Endodermal cell (in vitro differentiated cells): ENCODE results near the gene SH2D5. TPM values are rescaled to one million over a fixed set of nuclear protein-coding genes. Genes with fewer than 3 reads are reported as not detected.

Experiments
- DNase-seq: peaks from one replicate; pipeline ENCODE4 v3.0.0-alpha.2; 2017
- H3K27ac ChIP-seq: 2 replicates; pipeline ENCODE4 v1.5.1; 2013; ENCODE audit warnings: mild to moderate bottlenecking, low read depth, low read length, moderate library complexity
- H3K27me3 ChIP-seq: 2 replicates; pipeline ENCODE4 v1.6.1; 2013; ENCODE audit warnings: mild to moderate bottlenecking, low read length, moderate library complexity; ENCODE audit not compliant: insufficient read depth, control insufficient read depth, poor library complexity, severe bottlenecking
- H3K36me3 ChIP-seq: 2 replicates; pipeline ENCODE4 v1.7.0; 2013; ENCODE audit warnings: mild to moderate bottlenecking, low read length, moderate library complexity; ENCODE audit not compliant: control insufficient read depth, insufficient read depth
- H3K4me1 ChIP-seq: one replicate; pipeline ENCODE4 v1.7.0; 2013; ENCODE audit warnings: low read length; ENCODE audit not compliant: control insufficient read depth, insufficient read depth
- H3K4me3 ChIP-seq: 2 replicates; pipeline ENCODE4 v1.5.1; 2013; ENCODE audit warnings: mild to moderate bottlenecking, low read length, moderate library complexity
- H3K9ac ChIP-seq: 2 replicates; pipeline ENCODE4 v1.6.1; 2013; ENCODE audit warnings: mild to moderate bottlenecking, low read length, moderate library complexity; ENCODE audit not compliant: poor library complexity, severe bottlenecking; ENCODE audit errors: extremely low read depth
- H3K9me3 ChIP-seq: 2 replicates; pipeline ENCODE4 v1.6.1; 2013; ENCODE audit warnings: mild to moderate bottlenecking, low read length, moderate library complexity; ENCODE audit not compliant: control insufficient read depth
- H3K27ac Mint-ChIP-seq: 2 replicates; pipeline ENCODE4 v1.8.0; 2020; ENCODE audit warnings: mixed read lengths
- H3K27me3 Mint-ChIP-seq: 2 replicates; pipeline ENCODE4 v1.8.0; 2021; ENCODE audit warnings: mild to moderate bottlenecking, mixed read lengths; ENCODE audit not compliant: insufficient read depth
- H3K36me3 Mint-ChIP-seq: 2 replicates; pipeline ENCODE4 v1.8.0; 2020; ENCODE audit warnings: low read depth, mixed read lengths
- H3K4me1 Mint-ChIP-seq: 2 replicates; pipeline ENCODE4 v1.8.0; 2020; ENCODE audit warnings: mixed read lengths
- H3K4me3 Mint-ChIP-seq: 2 replicates; pipeline ENCODE4 v1.8.0; 2020; ENCODE audit warnings: mild to moderate bottlenecking, moderate library complexity, mixed read lengths
- H3K9me3 Mint-ChIP-seq: 2 replicates; pipeline ENCODE4 v1.8.0; 2020; ENCODE audit warnings: mild to moderate bottlenecking, mixed read lengths
- WGBS, 2 experiments: methylation state at CpG; one replicate each; pipeline versions ENCODE4 v1.1.5 to v1.1.7; 2013; ENCODE audit warnings: missing lambda C conversion rate in 2 of 2, mixed read lengths in 1 of 2; ENCODE audit not compliant: insufficient coverage in 1 of 2, insufficient read length in 1 of 2; 5-methylcytosine and 5-hydroxymethylcytosine counted together
- total RNA-seq, 2 donors: library from RNA; stranded (reverse); fragmentation: NEBNext Ultra II Directional in 1 of 2; extraction: Animal tissue kit (Norgen Biotek cat#: 25700) in 1 of 2; gene quantifications; 2 replicates in 1 of 2; 3 replicates in 1 of 2; pipeline ENCODE4 v1.2.1, GENCODE V29; 2021
- TF ChIP-seq, protein P1 (sequence below): fragments of 200-600 bp; sonication (generic); conservative IDR thresholded peaks from 2 replicates; pipeline ENCODE4 v1.5.0; 2021; ENCODE audit warnings: antibody characterized with exemption, mild to moderate bottlenecking

Gene SH2D5
- total RNA-seq, 2 donors from 2014 or later = 4.0 to 5.0 TPM

DNA sequence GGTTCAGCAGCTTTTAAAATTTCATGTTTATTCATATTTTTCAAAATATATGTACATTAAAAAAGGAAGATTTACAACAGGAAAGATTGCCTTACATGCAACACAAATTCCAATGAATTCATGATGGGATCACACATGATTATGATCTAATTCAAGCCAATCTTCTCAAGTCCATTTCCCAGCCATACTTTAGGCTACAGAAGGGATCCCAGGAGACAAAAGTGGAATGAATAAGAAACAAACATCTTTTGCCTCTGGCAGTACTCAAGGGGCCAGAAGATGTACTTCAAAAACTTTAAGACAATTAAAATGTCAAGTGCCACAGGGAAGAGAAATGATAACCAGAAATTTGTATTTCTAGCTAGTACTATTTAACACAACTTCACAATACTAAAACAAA is 10.2 kb upstream of the SH2D5 start:
- no peak overlapping the region for H3K9ac ChIP-seq
- H3K4me3 ChIP-seq = no peak overlapping the region
- no peak for DNase-seq
- H3K36me3 ChIP-seq = peaks cover 93% of the 10 kb centered on the region
- no peak overlapping the region for H3K27ac Mint-ChIP-seq
- no peaks in the 10 kb centered on the region for H3K4me1 Mint-ChIP-seq
- TF ChIP-seq, protein P1, sequence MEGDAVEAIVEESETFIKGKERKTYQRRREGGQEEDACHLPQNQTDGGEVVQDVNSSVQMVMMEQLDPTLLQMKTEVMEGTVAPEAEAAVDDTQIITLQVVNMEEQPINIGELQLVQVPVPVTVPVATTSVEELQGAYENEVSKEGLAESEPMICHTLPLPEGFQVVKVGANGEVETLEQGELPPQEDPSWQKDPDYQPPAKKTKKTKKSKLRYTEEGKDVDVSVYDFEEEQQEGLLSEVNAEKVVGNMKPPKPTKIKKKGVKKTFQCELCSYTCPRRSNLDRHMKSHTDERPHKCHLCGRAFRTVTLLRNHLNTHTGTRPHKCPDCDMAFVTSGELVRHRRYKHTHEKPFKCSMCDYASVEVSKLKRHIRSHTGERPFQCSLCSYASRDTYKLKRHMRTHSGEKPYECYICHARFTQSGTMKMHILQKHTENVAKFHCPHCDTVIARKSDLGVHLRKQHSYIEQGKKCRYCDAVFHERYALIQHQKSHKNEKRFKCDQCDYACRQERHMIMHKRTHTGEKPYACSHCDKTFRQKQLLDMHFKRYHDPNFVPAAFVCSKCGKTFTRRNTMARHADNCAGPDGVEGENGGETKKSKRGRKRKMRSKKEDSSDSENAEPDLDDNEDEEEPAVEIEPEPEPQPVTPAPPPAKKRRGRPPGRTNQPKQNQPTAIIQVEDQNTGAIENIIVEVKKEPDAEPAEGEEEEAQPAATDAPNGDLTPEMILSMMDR = no peak
- peaks cover 64% of the 10 kb centered on the region for H3K36me3 Mint-ChIP-seq
- no peaks in the 10 kb centered on the region for H3K27me3 Mint-ChIP-seq
- H3K4me1 ChIP-seq = no peaks in the 10 kb centered on the region
- H3K27ac ChIP-seq = no peak overlapping the region
- H3K27me3 ChIP-seq = no peaks in the 10 kb centered on the region
- H3K4me3 Mint-ChIP-seq = no peak overlapping the region
- H3K9me3 ChIP-seq = no peaks in the 10 kb centered on the region
- H3K9me3 Mint-ChIP-seq = no peaks in the 10 kb centered on the region

GRCh38 chr1:20740781-20741180 is 8.3 kb upstream of the SH2D5 start:
- Mint-ChIP-seq H3K27ac (no peak overlapping the region), H3K4me3 (no peak overlapping the region), H3K4me1 (no peaks in the 10 kb centered on the region), H3K27me3 (no peaks in the 10 kb centered on the region), H3K36me3 (peaks cover 61% of the 10 kb centered on the region), H3K9me3 (no peaks in the 10 kb centered on the region)
- Histone ChIP-seq H3K36me3 (peaks cover 85% of the 10 kb centered on the region), H3K9me3 (no peaks in the 10 kb centered on the region), H3K4me3 (no peak overlapping the region), H3K27me3 (no peaks in the 10 kb centered on the region), H3K9ac (no peak overlapping the region), H3K27ac (no peak overlapping the region), H3K4me1 (no peaks in the 10 kb centered on the region)
- DNase-seq = no peak
- TF ChIP-seq, protein P1 = no peak
- 79% methylated on average over 1 of the region's 2 CpGs; no CpG with 5 or more reads in 1 of the 2 experiments for WGBS, 2 experiments

GRCh38 chr1:20739225-20739624 is 6.7 kb upstream of the SH2D5 start:
- WGBS, 2 experiments = 76 to 97% methylated on average over 2 of the region's 2 CpGs
- Histone ChIP-seq H3K27me3 (no peaks in the 10 kb centered on the region), H3K4me3 (no peak overlapping the region), H3K9me3 (no peaks in the 10 kb centered on the region), H3K27ac (no peak overlapping the region), H3K36me3 (peaks cover 71% of the 10 kb centered on the region), H3K4me1 (no peaks in the 10 kb centered on the region), H3K9ac (no peak overlapping the region)
- peaks cover 8% of the 10 kb centered on the region for H3K27me3 Mint-ChIP-seq
- no peaks in the 10 kb centered on the region for H3K9me3 Mint-ChIP-seq
- no peak overlapping the region for H3K4me3 Mint-ChIP-seq
- peak overlapping the region; percentile 30 for H3K27ac Mint-ChIP-seq
- peaks cover 48% of the 10 kb centered on the region for H3K36me3 Mint-ChIP-seq
- no peak for DNase-seq
- H3K4me1 Mint-ChIP-seq = no peaks in the 10 kb centered on the region
- TF ChIP-seq, protein P1 = no peak
